ENCODE data around the gene MIB2.

Gene MIB2

DNA sequence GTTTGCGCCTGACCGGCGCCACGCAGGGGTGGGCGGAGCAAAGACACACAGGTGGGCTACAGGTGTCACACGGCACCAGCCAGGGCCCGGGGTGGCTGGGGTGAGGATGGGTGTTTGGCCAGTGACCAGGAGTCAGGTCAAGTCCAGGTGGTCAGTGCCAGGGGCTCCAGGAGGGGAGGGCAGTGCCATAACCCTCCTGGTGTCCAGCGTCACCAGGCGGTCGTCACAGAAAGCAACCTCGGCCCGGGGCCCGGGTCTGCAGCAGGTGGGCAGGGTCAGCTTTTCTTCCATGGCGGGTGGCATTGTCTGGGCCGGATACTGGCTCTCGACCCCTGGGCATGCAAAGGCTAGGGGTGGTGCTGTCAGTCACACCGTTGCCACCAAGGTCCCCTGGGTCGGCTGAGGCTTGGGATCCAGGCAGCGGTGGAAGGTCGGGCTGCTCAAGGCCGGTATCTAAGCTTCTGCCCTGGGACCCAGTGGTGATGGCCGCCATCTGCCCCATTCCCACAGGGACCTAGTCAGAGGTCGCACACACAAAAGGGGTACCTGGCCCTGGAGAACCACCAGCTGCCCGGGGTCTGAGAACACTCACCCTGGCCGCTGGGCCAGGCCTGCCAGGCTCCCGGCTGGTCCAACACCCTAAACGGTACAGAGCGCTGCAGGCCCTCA lies 17.1 kb upstream of the MIB2 start:
- DNase-seq: no peak

DNA sequence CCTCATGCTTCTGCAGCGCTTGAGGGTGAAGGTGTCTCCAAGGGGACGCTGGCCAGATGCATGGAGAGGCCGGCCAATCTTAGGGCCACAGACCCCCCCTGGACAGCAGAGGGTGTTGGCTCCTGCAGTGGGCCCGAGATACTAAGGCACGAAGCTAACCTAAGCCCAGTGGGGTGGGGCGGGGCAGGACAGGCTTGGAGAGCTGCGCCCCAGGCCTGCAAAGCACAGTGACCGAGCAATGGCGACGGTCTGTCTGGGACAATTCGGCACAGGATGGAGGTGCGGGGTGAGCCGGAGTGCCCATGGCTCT lies 16.6 kb upstream of the MIB2 start:
- no peak for DNase-seq

DNA sequence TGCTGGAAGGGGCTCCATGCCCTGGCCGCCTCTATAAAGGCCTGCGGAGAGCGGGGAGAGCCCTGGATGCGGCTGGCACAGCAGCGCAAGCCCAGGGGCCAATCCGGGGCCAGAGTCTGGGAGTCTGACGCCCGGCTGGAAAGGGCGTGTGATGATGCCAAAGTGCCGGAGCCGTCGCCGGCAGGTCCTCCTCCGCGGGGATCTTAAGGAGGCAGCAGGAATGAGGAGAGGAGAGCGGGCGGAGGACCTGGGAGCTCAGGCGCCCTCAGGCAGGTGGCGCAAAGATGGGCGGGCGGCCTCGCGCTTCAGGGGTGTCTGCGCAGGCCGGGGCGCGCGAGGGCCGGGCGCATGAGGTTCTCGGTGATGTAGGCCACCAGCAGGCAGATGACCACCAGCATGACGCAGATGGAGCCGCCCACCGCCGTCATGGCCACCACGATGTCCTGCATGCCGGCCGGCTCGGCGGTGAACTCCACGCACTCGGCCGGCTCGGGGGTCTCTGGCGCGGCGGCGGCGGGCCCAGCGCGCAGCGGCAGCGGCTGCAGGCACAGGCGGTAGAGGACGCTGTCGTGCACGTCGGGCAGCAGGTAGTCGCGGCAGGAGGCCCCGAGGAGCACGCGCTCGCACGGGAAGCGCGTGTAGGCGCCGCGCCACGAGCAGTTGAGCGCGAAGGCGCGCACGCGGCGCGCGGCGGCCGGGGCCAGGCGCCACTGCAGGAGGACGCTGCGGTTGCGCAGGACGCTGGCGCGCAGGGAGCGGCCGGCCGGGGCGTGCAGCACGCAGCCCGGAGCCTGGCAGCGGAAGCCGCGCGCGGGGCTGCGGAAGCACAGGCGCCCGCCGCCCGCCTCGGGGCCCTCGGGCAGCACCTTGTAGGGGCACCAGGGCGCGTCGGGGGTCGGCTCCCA lies 16.0 kb upstream of the MIB2 start:
- DNase-seq: peak; percentile 35

DNA sequence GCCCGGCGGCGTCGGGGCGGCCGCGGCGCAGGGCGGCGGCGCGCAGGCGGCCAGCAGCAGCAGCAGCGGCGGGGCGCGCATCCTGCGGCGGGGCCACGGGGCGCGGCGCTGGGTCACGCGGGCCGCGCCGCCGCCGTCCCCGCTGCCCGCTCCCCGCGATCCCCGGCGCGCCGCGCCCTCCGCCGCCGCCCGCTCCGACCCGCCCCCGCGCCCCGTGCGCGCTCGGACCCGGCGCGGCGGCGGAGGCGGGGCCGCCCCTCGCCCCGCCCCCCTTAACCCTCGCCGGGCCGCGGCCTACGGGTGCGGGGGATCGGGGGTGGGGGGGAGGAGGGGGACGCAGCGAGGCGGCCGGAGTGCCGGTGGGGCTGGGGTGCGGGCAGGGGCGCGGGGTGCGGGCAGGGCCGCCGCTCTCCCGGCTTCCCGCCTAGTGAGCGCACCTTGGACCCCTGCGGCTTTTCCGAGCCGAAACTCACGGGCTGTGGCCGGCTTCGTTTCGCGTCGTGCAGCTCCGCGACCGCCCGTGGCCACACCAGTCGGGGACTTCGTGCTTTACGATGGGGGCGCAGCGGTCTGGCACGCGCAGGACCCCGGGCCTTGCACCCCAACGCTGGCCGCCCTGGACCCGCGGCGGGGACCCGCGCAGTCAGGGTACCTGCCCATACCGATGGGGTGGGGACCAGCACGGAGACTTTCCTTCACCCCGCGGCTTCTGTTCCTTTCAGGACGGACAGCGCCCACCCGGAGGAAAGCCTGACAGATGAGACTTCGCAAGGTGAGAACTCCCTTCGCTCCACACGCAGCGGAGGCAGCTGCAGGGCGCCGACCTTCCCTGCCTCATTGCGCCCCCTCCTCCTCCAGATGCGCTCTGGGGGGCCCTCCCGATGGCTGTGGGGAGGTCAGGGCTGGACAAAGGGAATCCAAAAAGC lies 15.1 kb upstream of the MIB2 start, which contains the start of gene FNDC10:
Gene FNDC10 (minus strand): TSS at position 201 of the 926 bp plus-strand sequence. CDS start 120 bp downstream, at position 81.
- DNase-seq: no peak

DNA sequence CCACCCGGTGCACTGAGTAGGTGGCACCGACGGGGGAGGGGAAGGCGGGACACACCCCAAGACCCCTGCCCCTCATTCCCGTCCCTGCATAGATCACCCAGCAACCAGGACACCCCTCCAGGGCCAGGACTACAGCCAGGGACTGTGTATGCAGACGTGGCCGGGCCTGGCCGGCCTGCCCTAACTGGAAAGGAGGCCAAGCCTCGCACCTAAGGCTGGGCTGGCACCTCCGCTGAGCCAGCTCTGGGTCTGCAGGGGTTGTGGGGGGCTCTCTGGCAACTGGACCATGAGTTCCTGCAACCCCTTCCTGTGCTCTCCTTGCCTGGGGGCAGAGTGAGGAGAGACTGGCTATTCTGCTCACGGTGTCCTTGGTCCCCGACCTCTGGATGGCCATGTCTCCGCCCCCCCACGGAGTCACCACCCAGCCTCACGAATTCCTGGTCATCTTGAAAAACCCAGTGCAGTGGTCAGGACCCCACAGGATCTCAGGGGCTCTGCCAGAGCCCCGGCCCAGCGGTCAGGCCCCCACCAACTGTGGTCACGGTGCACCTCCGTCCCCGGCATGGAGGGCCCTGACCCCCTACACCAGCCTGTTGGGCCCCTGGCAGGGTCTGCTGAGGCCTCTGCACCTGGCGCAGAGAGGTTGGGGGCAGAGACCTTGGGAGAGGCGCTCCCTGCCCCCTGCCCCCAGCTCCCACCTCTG lies 14.3 kb upstream of the MIB2 start:
- no peak for DNase-seq

DNA sequence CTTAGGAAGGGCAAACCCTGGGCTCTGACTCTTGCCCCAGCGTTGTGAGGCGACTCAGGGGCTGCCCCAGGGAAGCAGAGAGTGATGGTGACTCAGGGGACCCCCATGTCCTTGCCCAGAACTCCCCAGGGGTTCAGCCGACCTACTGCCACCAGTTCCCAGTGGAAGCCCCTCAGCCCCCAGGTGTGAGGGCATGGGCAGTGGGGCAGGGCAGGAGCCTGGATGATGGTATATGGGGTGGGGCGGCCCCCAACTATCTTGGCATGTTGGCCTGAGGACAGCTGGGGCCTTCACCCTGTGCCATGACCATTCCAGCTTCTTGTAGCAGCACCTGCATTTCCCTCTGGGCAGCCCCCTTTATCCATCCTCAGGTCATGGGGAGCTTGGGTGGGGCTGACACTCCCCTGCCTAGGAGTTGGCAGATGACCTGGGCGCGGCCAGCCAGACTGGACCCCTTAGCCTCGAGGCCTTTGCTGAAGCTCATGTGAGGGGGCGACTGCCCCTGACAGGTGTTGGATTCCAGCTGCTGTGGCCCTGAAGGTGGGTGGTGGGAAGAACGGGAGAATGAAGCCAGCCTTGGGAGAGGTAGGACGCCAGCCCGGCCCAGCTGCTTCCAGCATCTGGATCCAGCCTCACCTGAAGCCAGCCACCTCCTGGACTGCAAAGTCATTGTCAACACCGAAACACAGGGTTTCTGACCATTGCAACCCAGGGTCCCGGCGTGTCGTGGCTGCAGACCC lies 13.6 kb upstream of the MIB2 start:
- no peak for DNase-seq

DNA sequence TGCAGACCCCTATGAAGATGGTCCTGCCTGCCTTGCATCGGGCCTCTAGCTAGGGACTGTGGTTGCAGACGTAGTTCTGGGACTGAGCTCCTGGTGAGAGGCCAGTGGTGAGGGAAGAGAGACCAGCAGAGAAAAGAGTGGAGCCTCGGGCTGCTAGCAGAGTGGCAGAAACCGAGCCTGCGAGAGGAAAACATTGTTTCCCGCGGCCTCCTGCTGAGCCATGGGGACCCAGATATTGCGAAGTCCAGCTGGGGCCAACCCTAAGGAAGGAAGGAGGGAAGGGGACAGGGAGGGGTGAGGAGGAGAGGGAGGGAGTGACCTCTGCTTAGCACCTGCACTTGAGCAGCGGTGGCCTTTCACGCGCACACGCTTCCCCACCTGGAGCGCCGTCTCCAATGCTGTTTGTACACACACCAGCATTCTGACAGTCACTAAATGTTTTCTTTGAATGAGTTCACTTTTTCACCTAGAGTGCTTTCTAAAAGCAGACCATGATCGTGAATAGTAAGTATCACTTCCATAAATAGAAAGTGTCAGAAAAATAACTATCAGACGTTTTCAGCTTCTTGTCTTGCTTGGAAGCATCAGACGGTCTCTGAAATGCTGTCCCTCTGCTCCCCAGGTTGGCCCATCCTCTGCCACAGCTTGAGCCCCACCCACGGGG lies 12.9 kb upstream of the MIB2 start:
- DNase-seq: no peak

DNA sequence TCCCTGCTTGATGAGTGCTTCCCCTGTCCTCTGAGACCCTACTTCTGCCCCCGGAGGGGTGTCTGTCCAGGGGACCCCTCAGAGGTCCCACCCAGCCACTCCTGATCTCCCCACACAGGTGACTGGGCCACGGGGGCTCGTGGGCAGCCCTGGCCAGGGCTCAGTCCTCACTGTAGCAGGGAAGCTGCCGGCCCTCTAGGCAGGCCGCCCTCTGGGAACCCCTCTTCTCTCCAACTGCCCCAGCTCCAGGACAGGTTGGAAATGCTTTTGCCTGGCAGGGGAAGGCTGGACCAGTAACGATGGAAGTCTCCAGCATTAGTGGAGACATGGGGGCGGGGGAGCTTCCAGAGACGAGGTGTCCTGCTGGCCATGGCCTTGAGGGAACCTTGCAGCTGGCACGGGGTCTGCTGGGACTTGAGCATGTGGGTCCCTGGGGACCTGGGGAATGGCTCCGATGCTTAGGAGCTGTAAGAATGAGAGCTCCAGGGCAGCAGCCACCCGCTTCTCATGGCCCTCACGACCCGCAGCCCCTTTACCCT lies 12.3 kb upstream of the MIB2 start:
- no peak for DNase-seq

DNA sequence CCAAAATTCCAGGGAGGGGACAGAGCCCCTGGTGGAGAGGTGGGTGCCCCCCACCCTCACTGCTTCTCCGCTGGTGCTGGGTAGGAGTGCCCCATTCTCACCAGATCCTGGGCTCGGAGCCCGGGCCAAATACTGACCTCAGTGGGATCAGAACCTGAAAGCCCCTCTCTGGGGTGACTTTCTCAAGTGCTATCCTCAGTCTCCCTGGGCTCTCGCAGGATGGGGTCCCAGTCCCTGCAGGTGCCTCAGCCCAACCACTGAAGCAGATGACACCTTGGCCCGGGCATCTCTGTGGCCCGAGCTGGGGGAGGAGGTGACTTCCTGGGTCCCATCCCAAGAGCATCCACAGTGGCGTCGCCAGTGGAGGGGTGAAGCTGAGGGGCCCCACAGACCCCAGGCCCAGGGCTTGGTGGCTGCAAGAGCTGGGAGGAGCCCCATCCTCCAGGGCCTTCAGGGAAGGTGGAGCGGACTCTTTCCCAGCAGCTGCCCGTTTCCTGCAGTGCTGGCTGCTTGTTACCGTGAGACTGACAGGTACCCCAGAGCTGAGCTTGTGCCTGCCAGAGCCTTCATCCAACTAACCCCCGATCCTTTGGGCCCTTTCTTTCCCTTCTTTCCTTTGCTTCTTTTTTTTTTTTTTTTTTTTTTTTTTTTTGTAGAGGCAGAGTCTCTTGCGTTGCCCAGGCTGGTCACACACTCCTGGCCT lies 11.5 kb upstream of the MIB2 start:
- no peak for DNase-seq

DNA sequence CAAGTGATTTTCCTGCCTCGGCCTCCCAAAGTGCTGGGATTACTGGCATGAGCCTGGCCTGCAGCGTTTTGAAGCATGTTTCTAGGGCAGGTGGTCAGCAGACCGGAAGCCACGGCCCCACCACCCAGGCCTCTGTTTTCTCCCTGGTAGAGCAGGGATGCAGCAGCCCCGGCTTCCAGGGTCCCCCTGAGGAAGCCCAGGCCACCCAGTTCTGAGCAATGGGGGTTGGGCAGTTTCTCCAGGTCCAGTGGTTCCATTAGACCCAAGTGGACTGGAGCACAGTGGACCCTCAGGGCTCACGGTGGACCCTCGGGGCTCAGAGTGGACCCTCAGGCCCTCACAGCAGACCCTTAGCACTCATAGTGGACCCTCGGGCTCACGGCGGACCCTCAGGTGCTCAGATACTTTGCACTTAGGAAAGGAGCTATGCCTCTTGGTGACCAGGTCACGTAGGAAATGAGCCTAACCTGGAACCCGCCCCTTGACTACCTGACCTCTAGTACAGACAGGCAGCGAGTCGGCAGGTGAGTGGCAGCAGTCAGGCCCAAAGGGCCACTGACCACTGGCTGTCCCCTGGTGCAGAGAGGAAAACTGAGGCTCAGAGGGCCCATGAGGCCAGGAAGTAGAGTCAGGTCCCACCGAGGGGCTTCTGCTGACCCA lies 10.8 kb upstream of the MIB2 start:
- DNase-seq: no peak

DNA sequence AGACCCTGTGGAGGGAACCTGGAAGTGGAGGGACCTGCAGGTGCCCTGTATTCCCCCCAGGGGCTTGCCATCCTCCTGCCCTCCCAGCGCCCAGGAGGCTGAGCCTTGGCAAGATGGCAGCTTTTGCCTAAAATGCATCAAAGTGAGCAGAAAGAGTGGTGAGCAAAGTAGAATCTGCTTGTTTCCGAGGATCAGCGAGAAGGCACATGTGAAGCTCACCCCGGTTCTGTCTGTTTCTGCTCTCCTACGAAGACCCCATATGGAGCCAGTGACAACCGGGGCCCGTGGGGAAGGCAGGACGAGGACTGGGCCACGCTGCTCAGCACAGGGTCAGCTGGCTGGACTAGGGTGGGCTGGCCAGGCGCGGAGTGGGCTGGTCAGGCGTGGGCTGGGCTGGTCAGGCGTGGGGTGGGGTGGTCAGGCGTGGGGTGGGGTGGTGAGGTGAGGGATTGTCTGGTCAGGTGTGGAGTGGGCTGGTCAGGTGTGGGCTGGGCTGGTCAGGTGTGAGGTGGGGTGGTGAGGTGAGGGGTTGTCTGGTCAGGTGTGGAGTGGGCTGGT lies 10.2 kb upstream of the MIB2 start:
- DNase-seq: no peak

DNA sequence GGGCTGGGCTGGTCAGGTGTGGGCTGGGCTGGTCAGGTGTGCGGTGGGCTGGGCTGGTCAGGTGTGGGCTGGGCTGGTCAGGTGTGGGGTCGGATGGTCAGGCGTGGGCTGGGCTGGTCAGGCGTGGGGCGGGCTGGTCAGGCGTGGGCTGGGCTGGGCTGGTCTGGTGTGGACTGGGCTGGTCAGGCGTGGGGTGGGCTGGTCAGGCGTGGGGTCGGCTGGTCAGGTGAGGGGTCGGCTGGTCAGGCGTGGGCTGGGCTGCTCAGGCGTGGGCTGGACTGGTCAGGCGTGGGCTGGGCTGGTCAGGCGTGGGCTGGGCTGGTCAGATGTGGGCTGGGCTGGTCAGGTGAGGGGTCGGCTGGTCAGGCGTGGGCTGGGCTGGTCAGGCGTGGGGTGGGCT lies 9.6 kb upstream of the MIB2 start:
- DNase-seq: no peak

DNA sequence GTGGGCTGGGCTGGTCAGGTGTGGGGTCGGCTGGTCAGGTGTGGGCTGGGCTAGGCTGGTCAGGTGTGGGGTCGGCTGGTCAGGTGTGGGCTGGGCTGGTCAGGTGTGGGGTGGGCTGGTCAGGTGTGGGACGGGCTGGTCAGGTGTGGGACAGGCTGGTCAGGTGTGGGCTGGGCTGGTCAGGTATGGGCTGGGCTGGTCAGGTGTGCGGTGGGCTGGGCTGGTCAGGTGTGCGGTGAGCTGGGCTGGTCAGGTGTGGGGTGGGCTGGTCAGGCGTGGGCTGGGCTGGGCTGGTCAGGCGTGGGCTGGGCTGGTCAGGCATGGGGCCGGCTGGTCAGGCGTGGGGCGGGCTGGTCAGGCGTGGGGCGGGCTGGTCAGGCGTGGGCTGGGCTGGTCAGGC lies 9.1 kb upstream of the MIB2 start:
- no peak for DNase-seq

DNA sequence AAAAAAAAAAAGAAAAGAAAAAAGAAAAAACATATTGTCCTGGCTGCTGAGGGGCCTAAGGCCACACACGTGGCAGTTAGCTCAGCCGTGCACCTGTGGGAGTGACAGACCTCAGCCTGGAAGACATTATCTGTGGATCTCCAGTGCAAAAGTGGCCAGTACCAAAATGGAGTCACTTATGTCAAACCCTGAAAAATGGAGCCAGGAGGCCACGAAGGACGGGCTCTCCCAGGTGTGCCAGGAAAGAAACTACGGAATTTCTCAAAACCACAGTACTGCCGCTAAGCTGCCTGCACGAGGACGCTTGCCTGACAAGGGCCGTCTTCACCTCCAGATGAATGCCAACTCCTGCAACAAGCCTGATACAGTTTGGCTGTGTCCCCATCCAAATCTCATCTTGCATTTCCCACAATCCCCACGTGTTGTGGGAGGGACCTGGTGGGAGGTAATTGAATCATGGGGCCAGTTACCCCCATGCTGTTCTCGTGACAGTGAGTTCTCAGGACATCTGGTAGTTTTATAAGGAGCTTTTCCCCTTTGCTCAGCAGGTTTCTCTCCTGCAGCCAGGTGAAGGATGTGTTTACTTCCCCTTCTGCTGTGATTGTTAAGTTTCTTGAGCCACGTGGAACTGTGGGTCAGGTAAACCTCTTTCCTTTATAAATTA lies 5.3 kb upstream of the MIB2 start:
- no peak for DNase-seq

DNA sequence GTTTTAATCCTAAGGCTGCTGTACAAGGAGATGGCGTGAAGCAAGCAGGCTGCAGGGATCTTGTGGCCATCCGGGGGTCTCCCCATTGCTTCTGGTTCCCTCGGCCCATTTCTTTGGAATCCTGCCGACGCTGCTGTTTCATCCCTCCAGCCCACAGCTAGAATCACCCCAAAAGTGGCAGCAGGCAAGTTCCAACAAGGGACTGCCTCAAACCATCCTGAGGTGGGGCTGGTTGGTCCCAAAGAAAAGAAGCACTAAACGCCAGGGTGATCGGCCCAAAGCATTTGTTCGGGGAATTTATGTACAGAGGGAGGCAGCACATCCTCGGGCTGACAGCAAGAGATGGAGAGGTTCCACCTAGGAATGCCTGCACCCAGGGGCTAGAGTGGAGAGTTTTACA lies 4.5 kb upstream of the MIB2 start:
- no peak for DNase-seq

DNA sequence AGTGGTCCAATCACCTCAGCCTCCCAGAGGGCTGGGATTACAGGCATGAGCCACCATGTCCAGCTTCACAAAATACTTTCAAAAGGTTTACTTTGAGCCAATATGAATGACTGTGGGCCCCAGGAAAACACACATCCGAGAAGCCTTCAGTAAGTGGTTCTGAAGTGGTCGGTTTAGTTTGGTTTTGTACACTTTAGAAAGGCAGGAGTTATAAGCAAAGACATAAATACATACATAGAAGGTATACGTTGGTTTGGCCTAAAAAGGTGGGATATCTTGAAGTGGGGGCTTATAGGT lies 3.2 kb upstream of the MIB2 start:
- no peak for DNase-seq

DNA sequence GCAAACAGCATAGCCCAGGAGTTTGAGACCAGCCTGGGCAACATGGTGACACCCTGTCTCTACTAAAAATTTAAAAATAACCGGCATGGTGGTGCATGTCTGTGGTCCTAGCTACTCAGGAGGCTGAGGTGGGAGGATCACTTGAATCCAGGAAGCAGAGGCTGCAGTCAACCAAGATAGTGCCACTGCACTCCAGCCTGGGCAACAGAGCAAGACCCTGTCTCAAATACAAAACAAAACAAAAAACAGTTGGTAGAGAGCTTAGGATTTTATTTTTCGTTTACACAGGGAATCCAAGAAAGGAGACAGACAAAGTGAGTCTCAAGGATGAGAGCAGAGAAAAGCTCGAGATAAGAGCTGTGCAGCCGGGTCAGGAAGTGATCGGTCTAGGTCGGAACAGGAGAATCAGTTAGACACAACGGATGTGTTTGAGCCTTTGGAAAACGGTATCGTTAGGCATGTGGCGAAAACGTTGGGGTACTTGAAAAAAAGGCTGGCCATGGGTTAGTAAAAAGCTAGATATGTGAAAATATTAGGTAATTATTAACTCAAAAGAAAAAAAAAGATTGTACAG lies 1.7 kb upstream of the MIB2 start:
- no peak for DNase-seq

DNA sequence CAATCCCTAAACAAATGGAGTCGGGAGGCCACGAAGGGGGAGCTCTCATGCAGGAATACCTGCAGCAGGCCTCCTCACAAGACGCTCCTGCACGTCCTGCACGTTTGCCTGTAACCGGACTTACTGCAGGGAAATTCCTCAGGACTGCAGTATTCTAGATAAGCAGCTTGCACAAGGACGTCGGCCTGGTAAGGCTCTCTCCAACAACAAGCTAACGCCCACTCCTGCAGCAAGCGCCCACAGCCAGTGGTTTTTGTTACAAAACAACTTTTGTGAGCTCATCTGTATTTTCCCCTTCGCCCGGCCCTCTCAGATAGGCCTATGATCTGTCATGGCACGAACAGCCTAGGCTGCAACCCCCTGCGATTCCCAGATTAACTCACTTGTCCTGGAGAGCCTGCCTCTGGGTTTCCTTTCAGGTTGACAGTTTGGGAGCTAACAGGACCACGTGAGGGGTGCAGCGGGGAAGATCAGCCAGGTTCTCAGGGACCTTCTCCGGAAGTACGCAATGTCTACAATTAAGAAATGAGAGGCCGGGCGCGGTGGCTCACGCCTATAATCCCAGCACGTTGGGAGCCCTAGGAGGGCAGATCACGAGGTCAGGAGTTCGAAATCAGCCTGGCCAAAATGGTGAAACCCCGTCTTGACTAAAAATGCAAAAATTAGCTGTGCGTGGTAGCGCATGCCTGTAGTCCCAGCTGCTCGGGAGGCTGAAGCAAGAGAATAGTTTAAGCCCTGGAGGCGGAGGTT lies 921 bp upstream of the MIB2 start:
- DNase-seq: no peak

Data from fibroblast of skin of abdomen (primary cell).